ENCODE results near the gene TARS1. TPM values are rescaled to one million over a fixed set of nuclear protein-coding genes. Genes with fewer than 3 reads are reported as not detected.

The TARS1 gene
- total and polyA plus RNA-seq, 2 of the 13 experiments (the other 11 are each of a cell fraction or from before 2014, with no cell fraction given): 77.0 to 184 TPM

- 96% methylated on average over 3 of the region's 3 CpGs for WGBS (ENCODE audit: low lambda C conversion rate)
- DNase-seq (ENCODE audit: low spot score) (no peak), FAIRE-seq (no peak), ATAC-seq (no peak)
- Histone ChIP-seq H3K9me3 (ENCODE audit: low read length) (no peaks in the 10 kb centered on the region), H3K36me3 (replicated peaks in 1 of 2; ENCODE audit: control insufficient read depth in 1 of 2, insufficient read depth in 2 of 2, low read length in 2 of 2) (peaks cover 27 to 77% of the 10 kb centered on the region in 2 experiments), H3K27ac (ENCODE audit: extremely low read length, insufficient read depth, low read length) (no peak overlapping the region), H4K20me1 (ENCODE audit: insufficient read depth, low read length) (no peaks in the 10 kb centered on the region), H2AFZ (ENCODE audit: low read length) (no peak overlapping the region), H3K9ac (ENCODE audit: insufficient read depth, low read depth, low read length) (no peak overlapping the region), H3K4me3 (replicated peaks in 1 of 3; ENCODE audit: insufficient read depth in 1 of 3, low read depth in 2 of 3, low read length in 3 of 3) (no peak overlapping the region), H3K79me2 (ENCODE audit: insufficient read depth, low read length) (no peaks in the 10 kb centered on the region), H3K4me2 (ENCODE audit: low read depth, low read length) (no peak overlapping the region), H3K27me3 (ENCODE audit: control insufficient read depth in 1 of 2, insufficient read depth in 2 of 2, low read length in 2 of 2) (no peaks in the 10 kb centered on the region), H3K4me1 (ENCODE audit: insufficient read depth, low read length) (no peaks in the 10 kb centered on the region)
- in situ Hi-C loops (cut with HindIII; ENCODE audit: extremely low pct_ligation_motif_present, low pct_unique_long_range_greater_than_20kb) (no loop called here), intact Hi-C loops (cut with micrococcal nuclease; ENCODE audit: unreplicated experiment) (no loop called here)
- no TSS peak for BruUV-seq (replicated peaks)
- ChIA-PET CTCF (ENCODE audit: low intra/inter-chr PET ratio, low total read pairs) (no interaction called here), POLR2A (no interaction called here)
- TF ChIP-seq CREM (IDR thresholded peaks at IDR 0.05) (no peak), CREM (CRISPR knock-in tag; IDR thresholded peaks at IDR 0.05) (no peak), ZMYM2 (CRISPR knock-in tag; IDR thresholded peaks at IDR 0.05) (no peak), UBTF (CRISPR knock-in tag; IDR thresholded peaks at IDR 0.05) (no peak), ARHGAP35 (CRISPR knock-in tag; IDR thresholded peaks at IDR 0.05; ENCODE audit: borderline replicate concordance) (no peak), TBP (CRISPR knock-in tag; IDR thresholded peaks at IDR 0.05) (no peak), ZMYM3 (CRISPR knock-in tag; IDR thresholded peaks at IDR 0.05) (no peak), ZNF775 (CRISPR knock-in tag; IDR thresholded peaks at IDR 0.05; ENCODE audit: borderline replicate concordance) (no peak), MXI1 (IDR thresholded peaks at IDR 0.05; ENCODE audit: borderline replicate concordance, low read depth, low read length) (no peak), KLF6 (CRISPR knock-in tag; IDR thresholded peaks at IDR 0.05) (no peak), MIER2 (CRISPR knock-in tag; IDR thresholded peaks at IDR 0.05) (no peak), KDM6A (CRISPR knock-in tag; IDR thresholded peaks at IDR 0.05; ENCODE audit: low read depth) (no peak), JUN (CRISPR knock-in tag; IDR thresholded peaks at IDR 0.05) (no peak)
- TF ChIP-seq, protein P1, sequence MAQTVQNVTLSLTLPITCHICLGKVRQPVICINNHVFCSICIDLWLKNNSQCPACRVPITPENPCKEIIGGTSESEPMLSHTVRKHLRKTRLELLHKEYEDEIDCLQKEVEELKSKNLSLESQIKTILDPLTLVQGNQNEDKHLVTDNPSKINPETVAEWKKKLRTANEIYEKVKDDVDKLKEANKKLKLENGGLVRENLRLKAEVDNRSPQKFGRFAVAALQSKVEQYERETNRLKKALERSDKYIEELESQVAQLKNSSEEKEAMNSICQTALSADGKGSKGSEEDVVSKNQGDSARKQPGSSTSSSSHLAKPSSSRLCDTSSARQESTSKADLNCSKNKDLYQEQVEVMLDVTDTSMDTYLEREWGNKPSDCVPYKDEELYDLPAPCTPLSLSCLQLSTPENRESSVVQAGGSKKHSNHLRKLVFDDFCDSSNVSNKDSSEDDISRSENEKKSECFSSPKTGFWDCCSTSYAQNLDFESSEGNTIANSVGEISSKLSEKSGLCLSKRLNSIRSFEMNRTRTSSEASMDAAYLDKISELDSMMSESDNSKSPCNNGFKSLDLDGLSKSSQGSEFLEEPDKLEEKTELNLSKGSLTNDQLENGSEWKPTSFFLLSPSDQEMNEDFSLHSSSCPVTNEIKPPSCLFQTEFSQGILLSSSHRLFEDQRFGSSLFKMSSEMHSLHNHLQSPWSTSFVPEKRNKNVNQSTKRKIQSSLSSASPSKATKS (CRISPR knock-in tag; IDR thresholded peaks at IDR 0.05): no peak
- TF ChIP-seq, protein P2, sequence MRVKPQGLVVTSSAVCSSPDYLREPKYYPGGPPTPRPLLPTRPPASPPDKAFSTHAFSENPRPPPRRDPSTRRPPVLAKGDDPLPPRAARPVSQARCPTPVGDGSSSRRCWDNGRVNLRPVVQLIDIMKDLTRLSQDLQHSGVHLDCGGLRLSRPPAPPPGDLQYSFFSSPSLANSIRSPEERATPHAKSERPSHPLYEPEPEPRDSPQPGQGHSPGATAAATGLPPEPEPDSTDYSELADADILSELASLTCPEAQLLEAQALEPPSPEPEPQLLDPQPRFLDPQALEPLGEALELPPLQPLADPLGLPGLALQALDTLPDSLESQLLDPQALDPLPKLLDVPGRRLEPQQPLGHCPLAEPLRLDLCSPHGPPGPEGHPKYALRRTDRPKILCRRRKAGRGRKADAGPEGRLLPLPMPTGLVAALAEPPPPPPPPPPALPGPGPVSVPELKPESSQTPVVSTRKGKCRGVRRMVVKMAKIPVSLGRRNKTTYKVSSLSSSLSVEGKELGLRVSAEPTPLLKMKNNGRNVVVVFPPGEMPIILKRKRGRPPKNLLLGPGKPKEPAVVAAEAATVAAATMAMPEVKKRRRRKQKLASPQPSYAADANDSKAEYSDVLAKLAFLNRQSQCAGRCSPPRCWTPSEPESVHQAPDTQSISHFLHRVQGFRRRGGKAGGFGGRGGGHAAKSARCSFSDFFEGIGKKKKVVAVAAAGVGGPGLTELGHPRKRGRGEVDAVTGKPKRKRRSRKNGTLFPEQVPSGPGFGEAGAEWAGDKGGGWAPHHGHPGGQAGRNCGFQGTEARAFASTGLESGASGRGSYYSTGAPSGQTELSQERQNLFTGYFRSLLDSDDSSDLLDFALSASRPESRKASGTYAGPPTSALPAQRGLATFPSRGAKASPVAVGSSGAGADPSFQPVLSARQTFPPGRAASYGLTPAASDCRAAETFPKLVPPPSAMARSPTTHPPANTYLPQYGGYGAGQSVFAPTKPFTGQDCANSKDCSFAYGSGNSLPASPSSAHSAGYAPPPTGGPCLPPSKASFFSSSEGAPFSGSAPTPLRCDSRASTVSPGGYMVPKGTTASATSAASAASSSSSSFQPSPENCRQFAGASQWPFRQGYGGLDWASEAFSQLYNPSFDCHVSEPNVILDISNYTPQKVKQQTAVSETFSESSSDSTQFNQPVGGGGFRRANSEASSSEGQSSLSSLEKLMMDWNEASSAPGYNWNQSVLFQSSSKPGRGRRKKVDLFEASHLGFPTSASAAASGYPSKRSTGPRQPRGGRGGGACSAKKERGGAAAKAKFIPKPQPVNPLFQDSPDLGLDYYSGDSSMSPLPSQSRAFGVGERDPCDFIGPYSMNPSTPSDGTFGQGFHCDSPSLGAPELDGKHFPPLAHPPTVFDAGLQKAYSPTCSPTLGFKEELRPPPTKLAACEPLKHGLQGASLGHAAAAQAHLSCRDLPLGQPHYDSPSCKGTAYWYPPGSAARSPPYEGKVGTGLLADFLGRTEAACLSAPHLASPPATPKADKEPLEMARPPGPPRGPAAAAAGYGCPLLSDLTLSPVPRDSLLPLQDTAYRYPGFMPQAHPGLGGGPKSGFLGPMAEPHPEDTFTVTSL (CRISPR knock-in tag; IDR thresholded peaks at IDR 0.05; ENCODE audit: borderline replicate concordance): no peak
- TF ChIP-seq, protein P3, sequence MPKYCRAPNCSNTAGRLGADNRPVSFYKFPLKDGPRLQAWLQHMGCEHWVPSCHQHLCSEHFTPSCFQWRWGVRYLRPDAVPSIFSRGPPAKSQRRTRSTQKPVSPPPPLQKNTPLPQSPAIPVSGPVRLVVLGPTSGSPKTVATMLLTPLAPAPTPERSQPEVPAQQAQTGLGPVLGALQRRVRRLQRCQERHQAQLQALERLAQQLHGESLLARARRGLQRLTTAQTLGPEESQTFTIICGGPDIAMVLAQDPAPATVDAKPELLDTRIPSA (CRISPR knock-in tag; IDR thresholded peaks at IDR 0.05; ENCODE audit: borderline replicate concordance): no peak
Observed at GRCh38 chr5:33462456-33462855, 21.7 kb downstream of the TARS1 start.
